Neural cell (in vitro differentiated cells): ENCODE results near the gene STIM1. TPM values are rescaled to one million over a fixed set of nuclear protein-coding genes. Genes with fewer than 3 reads are reported as not detected.

Experiments
- H2AFZ ChIP-seq: fragments of 200-600, 300-800 bp; sonication (generic), shearing (Covaris generic); 2 replicates; pipeline ENCODE4 v1.6.0; 2014; ENCODE audit warnings: low read depth, mild to moderate bottlenecking, antibody characterized with exemption, low read length, moderate library complexity
- H3F3A ChIP-seq: fragments of 200-600 bp; shearing (Covaris generic); 2 replicates; pipeline ENCODE4 v1.6.1; 2016; ENCODE audit warnings: mild to moderate bottlenecking, moderate library complexity, mixed read lengths, antibody characterized with exemption, low read length; ENCODE audit not compliant: insufficient read depth, poor library complexity, severe bottlenecking
- H3K27ac ChIP-seq: fragments of 200-600, 300-800 bp; sonication (generic), shearing (Covaris generic); 2 replicates; pipeline ENCODE4 v1.5.1; 2014; ENCODE audit warnings: mild to moderate bottlenecking, low read length, moderate library complexity
- H3K27me3 ChIP-seq: fragments of 300-800, 200-600 bp; sonication (generic), shearing (Covaris generic); 2 replicates; pipeline ENCODE4 v1.6.0; 2014; ENCODE audit warnings: mild to moderate bottlenecking, low read depth, low read length, moderate library complexity; ENCODE audit not compliant: insufficient read depth
- H3K36me3 ChIP-seq: fragments of 300-800, 200-600 bp; sonication (generic), shearing (Covaris generic); 2 replicates; pipeline ENCODE4 v1.5.1; 2014; ENCODE audit warnings: mild to moderate bottlenecking, antibody characterized with exemption, low read length, moderate library complexity; ENCODE audit not compliant: insufficient read depth
- H3K4me2 ChIP-seq: fragments of 300-800, 200-600 bp; sonication (generic), shearing (Covaris generic); 2 replicates; pipeline ENCODE4 v1.6.0; 2014; ENCODE audit warnings: mild to moderate bottlenecking, low read length
- H3K4me3 ChIP-seq: fragments of 300-800, 200-600 bp; sonication (generic), shearing (Covaris generic); 2 replicates; pipeline ENCODE4 v1.5.1; 2014; ENCODE audit warnings: mild to moderate bottlenecking, low read length, moderate library complexity
- H3K79me2 ChIP-seq: fragments of 200-600 bp; shearing (Covaris generic); replicated peaks from 2 replicates; pipeline ENCODE4 v1.6.0; 2014; ENCODE audit warnings: mild to moderate bottlenecking, low read length, moderate library complexity; ENCODE audit not compliant: insufficient read depth
- H3K9ac ChIP-seq: fragments of 300-800, 200-600 bp; sonication (generic), shearing (Covaris generic); 2 replicates; pipeline ENCODE4 v1.6.1; 2016; ENCODE audit warnings: mild to moderate bottlenecking, low read length, mixed read lengths
- H3K9me2 ChIP-seq: fragments of 200-600 bp; shearing (Covaris generic); 2 replicates; pipeline ENCODE4 v1.6.1; 2016; ENCODE audit warnings: mild to moderate bottlenecking, low read length, mixed read lengths; ENCODE audit not compliant: insufficient read depth
- H3K9me3 ChIP-seq: fragments of 200-600, 300-800 bp; sonication (generic), shearing (Covaris generic); 2 replicates; pipeline ENCODE4 v1.6.1; 2016; ENCODE audit warnings: mild to moderate bottlenecking, mixed run types, low read length, moderate library complexity, mixed read lengths
- H4K20me1 ChIP-seq: fragments of 200-600 bp; shearing (Covaris generic); 2 replicates; pipeline ENCODE4 v1.6.1; 2016; ENCODE audit warnings: mild to moderate bottlenecking, mixed run types; ENCODE audit not compliant: insufficient read depth
- EP300 ChIP-seq: fragments of 450-650 bp; conservative IDR thresholded peaks from 2 replicates; pipeline ENCODE4 v1.6.1; 2014; ENCODE audit warnings: antibody characterized with exemption, mild to moderate bottlenecking, moderate library complexity; ENCODE audit not compliant: poor library complexity, severe bottlenecking
- EZH2 ChIP-seq: fragments of 200-600, 300-800 bp; shearing (Covaris generic), sonication (generic); IDR thresholded peaks from 2 replicates; pipeline ENCODE4 v1.6.1; 2014; ENCODE audit warnings: antibody characterized with exemption, low read length, borderline replicate concordance, mild to moderate bottlenecking; ENCODE audit not compliant: insufficient read depth, poor library complexity, severe bottlenecking
- MXI1 ChIP-seq: fragments of 450-650 bp; conservative IDR thresholded peaks from 2 replicates; pipeline ENCODE4 v1.6.1; 2014; ENCODE audit warnings: antibody characterized with exemption, mild to moderate bottlenecking; ENCODE audit not compliant: poor library complexity, severe bottlenecking
- POLR2AphosphoS5 ChIP-seq: IDR thresholded peaks from 2 replicates; pipeline ENCODE4 v1.6.1; 2012
- RAD21 ChIP-seq: fragments of 450-650 bp; conservative IDR thresholded peaks from 2 replicates; pipeline ENCODE4 v1.6.1; 2014; ENCODE audit warnings: antibody characterized with exemption, mild to moderate bottlenecking, moderate library complexity
- SMC3 ChIP-seq: fragments of 450-650 bp; conservative IDR thresholded peaks from 2 replicates; pipeline ENCODE4 v1.6.1; 2014; ENCODE audit warnings: antibody characterized with exemption, mild to moderate bottlenecking, moderate library complexity; ENCODE audit not compliant: poor library complexity
- TAF1 ChIP-seq: IDR thresholded peaks from 2 replicates; pipeline ENCODE4 v1.6.1; 2012; ENCODE audit warnings: low read depth
- polyA plus RNA-seq: library from polyadenylated mRNA; depleted of rRNA; stranded (reverse); fragments of >200 nt; gene quantifications from 2 replicates; pipeline ENCODE4 v1.2.3, GENCODE V29; 2014
- TF ChIP-seq, protein P1 (sequence below): fragments of 450-650 bp; IDR thresholded peaks from 2 replicates; pipeline ENCODE4 v1.5.1; 2014; ENCODE audit warnings: antibody characterized with exemption, mild to moderate bottlenecking, moderate library complexity; ENCODE audit not compliant: poor library complexity, severe bottlenecking
- TF ChIP-seq, protein P2 (sequence below): IDR thresholded peaks from 2 replicates; pipeline ENCODE4 v1.6.1; 2012; ENCODE audit warnings: borderline replicate concordance

STIM1 gene
- polyA plus RNA-seq, 1 donor from 2014 or later = 14.5 TPM

DNA sequence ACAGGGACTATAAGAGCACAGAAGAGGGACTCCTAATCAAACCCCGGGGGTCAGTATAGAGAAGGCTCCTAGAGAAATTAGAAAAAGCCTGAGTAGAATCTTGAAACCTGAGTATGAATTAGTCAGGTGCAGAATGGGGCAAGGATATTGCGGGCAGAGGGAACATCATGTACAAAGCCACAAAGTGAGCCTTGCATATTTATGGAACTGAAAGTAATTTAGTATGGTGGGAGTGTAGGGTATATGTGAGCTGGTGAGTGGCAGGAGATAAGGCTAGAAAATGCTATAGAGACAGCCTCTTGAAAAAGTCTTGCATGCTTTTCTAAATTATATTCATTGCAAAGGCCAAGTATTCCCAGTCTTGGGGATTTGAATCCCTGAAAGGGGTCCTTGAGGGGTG lies 93.7 kb downstream of the STIM1 start:
- Histone ChIP-seq H4K20me1 (no peaks in the 10 kb centered on the region), H3K9me3 (no peaks in the 10 kb centered on the region), H3K27me3 (no peaks in the 10 kb centered on the region), H3K4me2 (no peak overlapping the region), H3K9me2 (no peaks in the 10 kb centered on the region), H3K36me3 (no peaks in the 10 kb centered on the region), H3K9ac (no peak overlapping the region), H3F3A (no peaks in the 10 kb centered on the region), H2AFZ (no peak overlapping the region), H3K27ac (no peak overlapping the region), H3K4me3 (no peak overlapping the region), H3K79me2 (no peaks in the 10 kb centered on the region)
- TF ChIP-seq MXI1 (no peak), SMC3 (no peak), POLR2AphosphoS5 (no peak), EP300 (no peak), EZH2 (no peak), RAD21 (no peak), TAF1 (no peak)
- TF ChIP-seq, protein P1, sequence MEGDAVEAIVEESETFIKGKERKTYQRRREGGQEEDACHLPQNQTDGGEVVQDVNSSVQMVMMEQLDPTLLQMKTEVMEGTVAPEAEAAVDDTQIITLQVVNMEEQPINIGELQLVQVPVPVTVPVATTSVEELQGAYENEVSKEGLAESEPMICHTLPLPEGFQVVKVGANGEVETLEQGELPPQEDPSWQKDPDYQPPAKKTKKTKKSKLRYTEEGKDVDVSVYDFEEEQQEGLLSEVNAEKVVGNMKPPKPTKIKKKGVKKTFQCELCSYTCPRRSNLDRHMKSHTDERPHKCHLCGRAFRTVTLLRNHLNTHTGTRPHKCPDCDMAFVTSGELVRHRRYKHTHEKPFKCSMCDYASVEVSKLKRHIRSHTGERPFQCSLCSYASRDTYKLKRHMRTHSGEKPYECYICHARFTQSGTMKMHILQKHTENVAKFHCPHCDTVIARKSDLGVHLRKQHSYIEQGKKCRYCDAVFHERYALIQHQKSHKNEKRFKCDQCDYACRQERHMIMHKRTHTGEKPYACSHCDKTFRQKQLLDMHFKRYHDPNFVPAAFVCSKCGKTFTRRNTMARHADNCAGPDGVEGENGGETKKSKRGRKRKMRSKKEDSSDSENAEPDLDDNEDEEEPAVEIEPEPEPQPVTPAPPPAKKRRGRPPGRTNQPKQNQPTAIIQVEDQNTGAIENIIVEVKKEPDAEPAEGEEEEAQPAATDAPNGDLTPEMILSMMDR = no peak
- TF ChIP-seq, protein P2, sequence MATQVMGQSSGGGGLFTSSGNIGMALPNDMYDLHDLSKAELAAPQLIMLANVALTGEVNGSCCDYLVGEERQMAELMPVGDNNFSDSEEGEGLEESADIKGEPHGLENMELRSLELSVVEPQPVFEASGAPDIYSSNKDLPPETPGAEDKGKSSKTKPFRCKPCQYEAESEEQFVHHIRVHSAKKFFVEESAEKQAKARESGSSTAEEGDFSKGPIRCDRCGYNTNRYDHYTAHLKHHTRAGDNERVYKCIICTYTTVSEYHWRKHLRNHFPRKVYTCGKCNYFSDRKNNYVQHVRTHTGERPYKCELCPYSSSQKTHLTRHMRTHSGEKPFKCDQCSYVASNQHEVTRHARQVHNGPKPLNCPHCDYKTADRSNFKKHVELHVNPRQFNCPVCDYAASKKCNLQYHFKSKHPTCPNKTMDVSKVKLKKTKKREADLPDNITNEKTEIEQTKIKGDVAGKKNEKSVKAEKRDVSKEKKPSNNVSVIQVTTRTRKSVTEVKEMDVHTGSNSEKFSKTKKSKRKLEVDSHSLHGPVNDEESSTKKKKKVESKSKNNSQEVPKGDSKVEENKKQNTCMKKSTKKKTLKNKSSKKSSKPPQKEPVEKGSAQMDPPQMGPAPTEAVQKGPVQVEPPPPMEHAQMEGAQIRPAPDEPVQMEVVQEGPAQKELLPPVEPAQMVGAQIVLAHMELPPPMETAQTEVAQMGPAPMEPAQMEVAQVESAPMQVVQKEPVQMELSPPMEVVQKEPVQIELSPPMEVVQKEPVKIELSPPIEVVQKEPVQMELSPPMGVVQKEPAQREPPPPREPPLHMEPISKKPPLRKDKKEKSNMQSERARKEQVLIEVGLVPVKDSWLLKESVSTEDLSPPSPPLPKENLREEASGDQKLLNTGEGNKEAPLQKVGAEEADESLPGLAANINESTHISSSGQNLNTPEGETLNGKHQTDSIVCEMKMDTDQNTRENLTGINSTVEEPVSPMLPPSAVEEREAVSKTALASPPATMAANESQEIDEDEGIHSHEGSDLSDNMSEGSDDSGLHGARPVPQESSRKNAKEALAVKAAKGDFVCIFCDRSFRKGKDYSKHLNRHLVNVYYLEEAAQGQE = no peak

DNA sequence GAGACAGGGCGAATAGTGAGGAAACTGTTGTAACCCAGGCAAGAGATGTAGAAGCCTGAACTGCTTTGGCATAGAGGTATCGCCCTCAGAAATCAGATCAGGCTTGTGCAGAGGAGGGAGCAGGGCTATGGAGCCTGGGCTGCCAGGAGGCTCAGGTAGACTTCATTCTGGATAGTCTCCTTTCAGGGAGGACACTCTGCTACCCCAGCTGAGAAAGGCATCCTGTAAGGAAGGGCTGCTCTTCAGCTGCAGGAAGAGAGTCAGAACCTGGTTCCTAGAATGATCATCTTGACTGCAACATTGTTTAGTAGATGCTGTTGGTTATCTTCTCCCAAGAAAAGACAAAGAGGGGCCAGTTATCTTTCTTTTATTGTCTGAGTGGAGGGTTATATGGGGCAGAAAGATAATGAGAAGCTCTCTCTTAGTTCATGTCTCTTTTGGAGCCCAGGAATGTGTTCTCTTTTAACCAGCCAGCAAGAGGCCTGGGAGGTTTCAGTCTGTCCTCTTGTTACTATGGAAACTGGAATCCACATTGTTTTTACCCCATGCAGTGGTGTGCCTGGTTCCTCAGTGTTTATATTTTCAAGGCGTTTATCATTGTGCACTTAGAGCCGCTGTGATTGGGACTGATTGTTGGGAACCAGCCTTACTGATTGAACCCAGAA lies 95.7 kb downstream of the STIM1 start:
- H3K27ac ChIP-seq = no peak overlapping the region
- no peaks in the 10 kb centered on the region for H3K9me3 ChIP-seq
- no peaks in the 10 kb centered on the region for H3K9me2 ChIP-seq
- H3K4me3 ChIP-seq = no peak overlapping the region
- no peak overlapping the region for H3K4me2 ChIP-seq
- TF ChIP-seq POLR2AphosphoS5 = no peak
- TF ChIP-seq EP300 = no peak
- TF ChIP-seq MXI1 = no peak
- TF ChIP-seq, protein P1 = no peak
- TF ChIP-seq, protein P2 = no peak
- TF ChIP-seq TAF1 = no peak
- no peak for TF ChIP-seq RAD21
- H3K79me2 ChIP-seq = no peaks in the 10 kb centered on the region
- H2AFZ ChIP-seq = no peak overlapping the region
- no peaks in the 10 kb centered on the region for H3K36me3 ChIP-seq
- H3K9ac ChIP-seq = no peak overlapping the region
- no peaks in the 10 kb centered on the region for H3K27me3 ChIP-seq
- no peaks in the 10 kb centered on the region for H3F3A ChIP-seq
- no peaks in the 10 kb centered on the region for H4K20me1 ChIP-seq
